GM19372 (cell line): ENCODE measurements around the gene ARID5A.

ENCODE experiments used
- ATAC-seq: cut with Tn5 transposase; IDR thresholded peaks from one replicate; pipeline ENCODE4 v1.9.1; 2021; ENCODE audit warnings: mild to moderate bottlenecking, low read depth, moderate library complexity; ENCODE audit not compliant: unreplicated experiment

ARID5A gene

GRCh38 chr2:96591054-96591453, 54.5 kb downstream of the ARID5A start:
- no peak for ATAC-seq

GRCh38 chr2:96591494-96591893, 54.9 kb downstream of the ARID5A start:
- ATAC-seq = no peak

GRCh38 chr2:96594282-96594681, 57.7 kb downstream of the ARID5A start:
- ATAC-seq = no peak

GRCh38 chr2:96594691-96595152, 58.2 kb downstream of the ARID5A start:
- ATAC-seq = no peak

- no peak for ATAC-seq
Measured at GRCh38 chr2:96596596-96596995, 60.0 kb downstream of the ARID5A start.

- ATAC-seq = no peak
Measured at GRCh38 chr2:96599941-96600340, 63.4 kb downstream of the ARID5A start.

GRCh38 chr2:96601382-96602292, 65.1 kb downstream of the ARID5A start:
- ATAC-seq = no peak
